Measurements from ENCODE around the gene ZNF678. TPM values are rescaled to one million over a fixed set of nuclear protein-coding genes. Genes with fewer than 3 reads are reported as not detected.
"Not testable (repeated sequence)": the region's sequence is repeated elsewhere in the genome, so short reads cannot be mapped to it uniquely, and the experiment has no call there.

The ZNF678 gene
- total RNA-seq, 1 donor, result 5.2 TPM

DNA sequence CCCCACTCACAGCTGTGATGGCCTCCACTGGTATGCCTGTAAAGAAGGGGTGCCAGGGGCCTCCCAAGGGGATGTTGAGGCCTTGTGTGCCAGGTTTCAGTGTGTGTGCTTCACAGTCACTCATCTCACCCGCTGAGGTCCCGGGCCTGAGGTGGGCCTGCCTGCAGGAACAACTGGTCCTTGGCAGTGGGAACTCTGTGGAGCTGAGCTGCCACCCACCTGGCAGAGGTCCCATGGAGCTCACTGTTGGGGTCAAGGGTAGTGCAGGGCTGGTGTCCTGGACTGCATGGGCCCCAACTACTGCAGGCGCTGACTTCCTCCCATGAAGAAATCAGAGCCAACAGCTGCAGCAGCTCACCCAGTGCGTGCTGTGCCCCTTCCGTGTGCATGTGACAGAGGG lies 17.3 kb upstream of the ZNF678 start:
- no peak for TF ChIP-seq CTCF (IDR thresholded peaks at IDR 0.05; ENCODE audit: insufficient read depth, low read depth, low read length)
- no peak overlapping the region for H3K4me3 ChIP-seq (ENCODE audit: low read depth, low read length)
- no peak for DNase-seq (ENCODE audit: low read depth)

GRCh38 chr1:227546598-227547309 lies 16.6 kb upstream of the ZNF678 start:
- no peak for DNase-seq (ENCODE audit: low read depth)
- H3K4me3 ChIP-seq (ENCODE audit: low read depth, low read length), result no peak overlapping the region
- no peak for TF ChIP-seq CTCF (IDR thresholded peaks at IDR 0.05; ENCODE audit: insufficient read depth, low read depth, low read length)

DNA sequence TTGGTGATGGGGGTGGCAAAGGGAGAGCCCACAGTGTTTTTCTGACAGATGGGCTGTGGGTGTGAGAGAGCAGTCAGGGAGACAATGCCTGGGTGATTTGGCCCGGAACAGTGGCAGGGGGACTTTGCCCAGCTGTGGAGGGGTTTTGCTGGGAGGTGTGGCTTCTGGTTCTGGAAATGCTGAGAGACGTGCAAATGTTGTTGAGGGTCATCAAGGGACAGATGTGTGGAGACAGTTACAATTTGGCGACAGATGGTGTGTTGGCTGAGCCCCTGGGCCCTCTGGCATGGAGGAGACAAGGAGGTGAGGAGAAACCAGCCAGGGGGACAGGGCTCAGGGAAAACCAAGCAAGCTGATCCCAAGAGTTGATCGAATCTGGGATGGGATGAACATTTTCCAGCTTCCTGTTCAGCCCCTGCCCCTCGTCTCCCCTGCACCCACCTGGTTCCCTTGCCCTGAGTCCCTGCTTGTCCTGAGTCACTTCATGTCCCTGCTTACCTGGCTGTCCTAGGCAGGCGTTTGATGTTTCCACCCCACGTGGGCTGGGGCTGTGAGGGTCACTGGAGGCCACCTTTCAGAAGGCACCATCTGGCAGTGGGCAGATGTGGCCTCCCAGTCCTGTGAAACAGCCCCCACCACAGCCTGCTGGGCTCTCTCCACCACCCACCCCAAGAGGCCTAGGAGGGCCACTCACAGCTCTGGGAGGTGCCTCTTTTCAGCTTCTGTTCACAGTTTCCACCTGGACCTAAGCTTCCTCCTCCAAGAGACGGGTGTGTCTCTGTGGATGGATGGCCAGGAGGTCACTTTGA lies 15.8 kb upstream of the ZNF678 start:
- no peak for TF ChIP-seq CTCF (IDR thresholded peaks at IDR 0.05; ENCODE audit: insufficient read depth, low read depth, low read length)
- no peak overlapping the region for H3K4me3 ChIP-seq (ENCODE audit: low read depth, low read length)
- DNase-seq (ENCODE audit: low read depth), result no peak

DNA sequence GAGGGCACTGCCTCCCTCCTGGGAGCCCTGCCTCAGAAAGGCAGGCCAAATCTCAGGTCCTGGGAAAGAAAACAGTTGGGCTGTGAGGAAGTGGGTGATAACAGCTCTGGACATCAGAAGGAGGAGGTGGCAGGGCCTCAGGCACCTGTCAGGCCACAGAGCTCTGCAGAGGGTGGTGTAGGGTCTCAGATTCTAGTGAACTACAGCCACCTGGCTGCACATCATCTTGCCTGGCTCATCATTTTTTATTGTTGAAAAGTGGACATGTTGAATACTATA lies 15.3 kb upstream of the ZNF678 start:
- DNase-seq (ENCODE audit: low read depth), result no peak
- H3K4me3 ChIP-seq (ENCODE audit: low read depth, low read length), result no peak overlapping the region
- no peak for TF ChIP-seq CTCF (IDR thresholded peaks at IDR 0.05; ENCODE audit: insufficient read depth, low read depth, low read length)

DNA sequence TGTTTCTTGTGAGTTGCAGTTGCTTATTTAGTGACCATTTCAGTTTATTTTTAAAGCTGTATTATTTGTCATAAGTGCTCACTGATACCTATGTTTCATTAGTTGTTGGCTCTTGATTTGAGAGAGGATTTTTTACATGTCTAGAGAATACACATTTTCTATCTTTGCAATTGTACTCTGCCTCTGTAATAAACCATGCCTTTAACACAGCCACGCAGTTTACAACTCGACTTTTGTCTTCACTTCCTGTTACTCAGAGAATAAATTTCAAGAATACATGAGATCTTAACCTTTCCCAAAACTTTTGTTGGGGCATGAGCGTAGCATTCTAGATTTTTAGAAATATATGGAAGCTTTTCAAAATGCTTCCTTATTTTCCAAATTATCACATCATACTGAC lies 14.9 kb upstream of the ZNF678 start:
- no peak overlapping the region for H3K4me3 ChIP-seq (ENCODE audit: low read depth, low read length)
- no peak for DNase-seq (ENCODE audit: low read depth)
- TF ChIP-seq CTCF (IDR thresholded peaks at IDR 0.05; ENCODE audit: insufficient read depth, low read depth, low read length), result no peak

GRCh38 chr1:227549892-227550291 lies 13.5 kb upstream of the ZNF678 start:
- TF ChIP-seq CTCF (IDR thresholded peaks at IDR 0.05; ENCODE audit: insufficient read depth, low read depth, low read length), result no peak
- DNase-seq (ENCODE audit: low read depth), result no peak
- H3K4me3 ChIP-seq (ENCODE audit: low read depth, low read length), result no peak overlapping the region

DNA sequence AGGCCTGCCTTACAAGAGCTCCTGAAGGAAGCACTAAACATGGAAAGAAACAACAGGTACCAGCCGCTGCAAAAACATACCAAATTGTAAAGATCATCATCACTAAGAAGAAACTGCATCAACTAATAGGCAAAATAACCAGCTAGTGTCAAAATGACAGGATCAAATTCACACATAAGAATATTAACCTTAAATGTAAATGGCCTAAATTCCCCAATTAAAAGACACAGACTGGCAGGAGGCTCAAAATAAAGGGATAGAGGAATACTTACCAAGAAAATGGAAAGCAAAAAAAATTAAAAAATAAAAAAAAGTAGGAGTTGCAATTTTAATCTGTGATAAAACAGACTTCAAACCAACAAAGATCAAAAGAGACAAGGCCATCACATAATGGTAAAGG lies 11.5 kb upstream of the ZNF678 start:
- H3K4me3 ChIP-seq (ENCODE audit: low read depth, low read length); DNase-seq (ENCODE audit: low read depth): not testable (repeated sequence)

Data from fibroblast of villous mesenchyme (primary cell).